ENCODE data around the gene KAT5.

GRCh38 chr11:65720211-65720934 is 8.3 kb downstream of the KAT5 start, which contains the start of gene RNASEH2C:
- TF ChIP-seq ZNF597 (CRISPR knock-in tag; IDR thresholded peaks at IDR 0.05) = no peak
- TF ChIP-seq CBX5 (CRISPR knock-in tag; IDR thresholded peaks at IDR 0.05; ENCODE audit: borderline replicate concordance) = no peak
- TF ChIP-seq KDM5A (IDR thresholded peaks at IDR 0.05; ENCODE audit: borderline replicate concordance, low read length) = peak; percentile 22; the same call in 1 of the 2 replicates
- TF ChIP-seq MYC (CRISPR knock-in tag; IDR thresholded peaks at IDR 0.05; ENCODE audit: borderline replicate concordance) = peak; percentile 66; the same call in 1 of the 2 replicates
- peak; percentile 72; the same call in 1 of the 2 replicates for TF ChIP-seq ZNF430 (CRISPR knock-in tag; IDR thresholded peaks at IDR 0.05)
